ENCODE measurements around the gene NOC2L.

GRCh38 chr1:960363-961131 lies 1.5 kb upstream of the NOC2L start, which contains the start of gene KLHL17:
- TF ChIP-seq CTCF (IDR thresholded peaks at IDR 0.05; ENCODE audit: low read length) (no peak), EZH2 (IDR thresholded peaks at IDR 0.05; ENCODE audit: borderline replicate concordance, low read length) (no peak)

Measured in OCI-LY1 (cell line).